WERI-Rb-1 (cell line): ENCODE measurements around the gene KIFC3.

ENCODE experiments used
- DNase-seq: peaks from one replicate; pipeline ENCODE4 v3.0.0-alpha.2; 2020
- H3K27ac ChIP-seq: fragments of 250-450 bp; sonication (Bioruptor Pico); 2 replicates; pipeline ENCODE4 v1.5.1; 2020; ENCODE audit warnings: mild to moderate bottlenecking, moderate library complexity
- H3K27me3 ChIP-seq: fragments of 250-450 bp; sonication (Bioruptor Pico); 2 replicates; pipeline ENCODE4 v1.5.1; 2021; ENCODE audit warnings: mild to moderate bottlenecking, low read depth, moderate library complexity; ENCODE audit not compliant: insufficient read depth, severe bottlenecking
- H3K36me3 ChIP-seq: fragments of 250-450 bp; sonication (Bioruptor Pico); 2 replicates; pipeline ENCODE4 v1.5.1; 2020; ENCODE audit warnings: mild to moderate bottlenecking, moderate library complexity
- H3K4me3 ChIP-seq: 2 replicates; pipeline ENCODE4 v1.5.1; 2011; ENCODE audit warnings: low read depth, mild to moderate bottlenecking, control low read depth, low read length
- H3K9me3 ChIP-seq: fragments of 250-450 bp; sonication (Bioruptor Pico); 2 replicates; pipeline ENCODE4 v1.5.1; 2021; ENCODE audit warnings: mild to moderate bottlenecking, moderate library complexity; ENCODE audit not compliant: severe bottlenecking
- TF ChIP-seq, protein P1 (sequence below): IDR thresholded peaks from 2 replicates; pipeline ENCODE4 v1.5.1; 2011; ENCODE audit warnings: low read depth, mild to moderate bottlenecking, control low read depth, inconsistent platforms, low read length

KIFC3 gene

DNA sequence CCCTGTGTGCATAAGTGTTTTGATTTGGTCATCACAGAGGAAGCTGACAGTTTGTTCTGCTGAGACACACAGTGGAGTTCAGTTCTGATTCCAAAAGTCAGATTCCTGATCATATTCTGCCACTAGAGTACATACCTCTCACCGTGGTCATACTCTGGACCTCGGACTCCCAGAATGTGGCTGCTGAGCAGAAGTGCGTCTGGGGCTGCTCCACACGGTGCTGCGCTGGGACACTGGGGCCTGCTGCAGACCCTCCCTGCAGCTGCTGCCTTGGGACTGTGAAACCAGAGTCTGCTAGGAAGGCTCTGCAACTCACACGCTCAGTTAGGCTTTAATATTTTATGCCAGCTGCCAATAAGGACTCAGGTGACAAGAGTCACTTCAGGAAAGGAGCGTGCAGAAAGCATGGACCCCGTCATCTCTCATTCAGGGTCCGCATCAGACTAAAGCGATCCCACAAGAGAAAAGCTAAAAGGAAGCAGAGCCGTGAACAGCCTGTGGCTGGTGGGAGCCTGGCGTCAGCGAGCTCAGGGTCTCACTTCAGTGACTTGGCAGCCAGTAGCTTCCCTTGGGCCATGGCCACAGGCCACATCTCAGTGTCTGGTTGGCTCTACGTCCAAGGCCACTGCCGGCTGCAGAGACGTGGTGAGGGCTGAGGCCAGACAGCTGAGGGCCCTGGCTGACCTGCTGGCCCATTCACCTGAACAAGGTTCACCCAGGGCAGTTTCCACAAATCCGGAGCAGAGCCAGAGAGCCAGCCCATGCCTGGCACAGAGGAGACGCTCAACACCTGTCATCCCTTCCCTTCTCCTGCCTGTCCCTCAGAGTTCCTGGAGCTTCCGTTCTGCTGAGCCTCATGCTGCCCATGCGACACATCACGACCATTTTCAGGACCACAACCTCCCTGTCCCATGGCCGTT is 24.7 kb upstream of the KIFC3 start:
- TF ChIP-seq, protein P1, sequence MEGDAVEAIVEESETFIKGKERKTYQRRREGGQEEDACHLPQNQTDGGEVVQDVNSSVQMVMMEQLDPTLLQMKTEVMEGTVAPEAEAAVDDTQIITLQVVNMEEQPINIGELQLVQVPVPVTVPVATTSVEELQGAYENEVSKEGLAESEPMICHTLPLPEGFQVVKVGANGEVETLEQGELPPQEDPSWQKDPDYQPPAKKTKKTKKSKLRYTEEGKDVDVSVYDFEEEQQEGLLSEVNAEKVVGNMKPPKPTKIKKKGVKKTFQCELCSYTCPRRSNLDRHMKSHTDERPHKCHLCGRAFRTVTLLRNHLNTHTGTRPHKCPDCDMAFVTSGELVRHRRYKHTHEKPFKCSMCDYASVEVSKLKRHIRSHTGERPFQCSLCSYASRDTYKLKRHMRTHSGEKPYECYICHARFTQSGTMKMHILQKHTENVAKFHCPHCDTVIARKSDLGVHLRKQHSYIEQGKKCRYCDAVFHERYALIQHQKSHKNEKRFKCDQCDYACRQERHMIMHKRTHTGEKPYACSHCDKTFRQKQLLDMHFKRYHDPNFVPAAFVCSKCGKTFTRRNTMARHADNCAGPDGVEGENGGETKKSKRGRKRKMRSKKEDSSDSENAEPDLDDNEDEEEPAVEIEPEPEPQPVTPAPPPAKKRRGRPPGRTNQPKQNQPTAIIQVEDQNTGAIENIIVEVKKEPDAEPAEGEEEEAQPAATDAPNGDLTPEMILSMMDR = no peak
- H3K27ac ChIP-seq = no peak overlapping the region
- DNase-seq = no peak
- no peaks in the 10 kb centered on the region for H3K27me3 ChIP-seq
- no peaks in the 10 kb centered on the region for H3K9me3 ChIP-seq
- H3K4me3 ChIP-seq = no peak overlapping the region
- no peaks in the 10 kb centered on the region for H3K36me3 ChIP-seq

DNA sequence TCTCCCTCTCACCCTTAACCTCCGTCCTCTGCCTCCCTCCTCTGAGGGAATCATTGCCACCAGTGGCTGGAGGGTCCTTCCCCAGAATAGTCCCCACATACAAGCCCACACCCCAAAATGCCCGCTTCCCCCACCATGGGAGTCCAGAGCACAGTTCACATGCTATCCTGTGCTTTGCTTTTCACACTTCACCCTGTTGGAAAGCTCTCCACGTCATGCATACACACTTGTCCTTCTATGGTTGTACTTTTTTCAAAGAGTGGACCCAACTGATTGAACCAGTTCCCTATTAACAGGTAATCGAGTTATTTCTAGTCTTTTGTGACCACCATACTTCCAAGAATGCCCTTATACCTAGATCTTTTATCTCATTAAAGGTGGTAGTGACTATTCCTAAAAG is 23.8 kb upstream of the KIFC3 start:
- H3K27ac ChIP-seq = no peak overlapping the region
- no peak for DNase-seq
- TF ChIP-seq, protein P1 = no peak
- no peaks in the 10 kb centered on the region for H3K27me3 ChIP-seq
- no peak overlapping the region for H3K4me3 ChIP-seq
- no peaks in the 10 kb centered on the region for H3K9me3 ChIP-seq
- no peaks in the 10 kb centered on the region for H3K36me3 ChIP-seq

DNA sequence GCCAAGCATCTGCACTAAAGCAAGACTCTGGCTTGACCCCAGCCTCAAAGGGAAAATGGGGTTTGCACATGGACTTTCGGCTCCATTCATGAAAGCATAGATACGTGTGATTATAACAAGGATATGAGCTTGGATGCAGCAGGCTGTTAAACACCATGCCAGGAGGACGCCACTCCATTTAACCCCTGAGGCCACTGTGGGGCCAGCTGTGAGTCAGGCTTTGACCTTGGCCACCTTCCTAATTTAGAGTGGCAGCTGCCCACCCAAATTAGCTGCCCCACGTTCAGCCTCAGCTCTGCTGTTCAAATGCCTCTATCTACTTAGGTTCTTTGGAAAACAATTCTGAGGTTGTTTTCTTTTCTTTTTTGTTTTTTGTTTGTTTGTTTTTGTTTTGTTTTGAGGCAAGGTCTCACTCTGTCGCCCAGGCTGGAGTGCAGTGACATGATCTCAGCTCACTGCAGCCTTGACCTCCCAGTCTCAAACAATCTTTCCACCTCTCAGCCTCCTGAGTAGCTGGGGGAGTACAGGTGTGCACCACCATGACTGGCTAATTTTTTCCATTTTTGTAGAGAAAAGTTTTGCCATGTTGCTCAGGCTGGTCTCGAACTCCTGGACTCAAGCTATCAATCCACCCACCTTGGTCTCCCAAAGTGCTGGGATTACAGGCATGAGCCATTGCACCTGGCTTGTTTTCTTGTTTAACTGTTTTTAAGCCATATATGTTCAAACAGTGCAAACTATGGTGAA is 23.2 kb upstream of the KIFC3 start:
- no peaks in the 10 kb centered on the region for H3K9me3 ChIP-seq
- DNase-seq = no peak
- H3K27me3 ChIP-seq = no peaks in the 10 kb centered on the region
- H3K4me3 ChIP-seq = no peak overlapping the region
- no peak overlapping the region for H3K27ac ChIP-seq
- TF ChIP-seq, protein P1 = no peak
- H3K36me3 ChIP-seq = no peaks in the 10 kb centered on the region

DNA sequence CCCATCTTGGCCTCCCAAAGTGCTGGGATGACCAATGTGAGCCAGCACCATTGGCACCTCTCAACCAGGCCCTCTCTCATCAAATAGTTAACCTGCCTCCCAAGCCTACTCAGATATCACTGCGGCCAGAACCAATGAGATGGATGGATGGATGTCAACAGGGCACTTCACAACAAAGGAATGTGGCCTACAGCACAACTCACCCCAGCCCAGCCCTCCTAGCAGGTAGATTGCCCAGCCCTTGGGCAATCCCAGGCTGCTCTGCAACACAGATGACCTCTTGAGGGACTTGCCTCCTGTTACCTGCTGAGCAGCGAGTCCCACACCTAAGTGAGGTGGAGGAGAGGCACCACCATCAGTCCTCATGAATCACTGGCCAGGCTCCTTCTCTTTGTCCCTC is 22.6 kb upstream of the KIFC3 start:
- Histone ChIP-seq H3K27me3 (no peaks in the 10 kb centered on the region), H3K4me3 (no peak overlapping the region), H3K36me3 (no peaks in the 10 kb centered on the region), H3K27ac (no peak overlapping the region), H3K9me3 (no peaks in the 10 kb centered on the region)
- TF ChIP-seq, protein P1 = no peak
- no peak for DNase-seq

DNA sequence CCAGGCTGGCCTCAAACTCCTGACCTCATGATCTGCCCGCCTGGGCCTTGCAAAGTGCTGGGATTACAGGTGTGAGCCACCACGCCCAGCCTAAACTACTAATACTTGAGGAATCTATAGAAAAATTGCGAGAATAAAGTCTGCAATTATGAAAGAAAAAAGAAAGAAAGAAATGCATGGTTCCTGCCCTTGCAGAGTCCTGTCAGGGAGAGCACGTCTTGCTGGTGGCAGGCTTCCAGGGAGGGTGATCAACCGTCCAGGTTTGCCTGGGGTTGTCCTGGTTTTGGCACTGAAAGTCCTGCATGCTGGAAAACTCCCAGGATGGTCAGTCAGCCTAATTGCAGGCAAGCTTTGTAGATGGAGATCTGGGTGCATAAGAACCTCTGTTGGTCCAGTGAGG is 21.5 kb upstream of the KIFC3 start:
- Histone ChIP-seq H3K27ac (no peak overlapping the region), H3K9me3 (no peaks in the 10 kb centered on the region), H3K4me3 (no peak overlapping the region), H3K27me3 (no peaks in the 10 kb centered on the region), H3K36me3 (no peaks in the 10 kb centered on the region)
- TF ChIP-seq, protein P1 = no peak
- DNase-seq = no peak
